ENCODE measurements around the gene HOOK1. TPM values are rescaled to one million over a fixed set of nuclear protein-coding genes. Genes with fewer than 3 reads are reported as not detected.
A peak's percentile ranks its signal among the peaks of the same experiment; 100 is the strongest.

HOOK1 gene
- polyA plus RNA-seq, 1 donor: 35.6 TPM

DNA sequence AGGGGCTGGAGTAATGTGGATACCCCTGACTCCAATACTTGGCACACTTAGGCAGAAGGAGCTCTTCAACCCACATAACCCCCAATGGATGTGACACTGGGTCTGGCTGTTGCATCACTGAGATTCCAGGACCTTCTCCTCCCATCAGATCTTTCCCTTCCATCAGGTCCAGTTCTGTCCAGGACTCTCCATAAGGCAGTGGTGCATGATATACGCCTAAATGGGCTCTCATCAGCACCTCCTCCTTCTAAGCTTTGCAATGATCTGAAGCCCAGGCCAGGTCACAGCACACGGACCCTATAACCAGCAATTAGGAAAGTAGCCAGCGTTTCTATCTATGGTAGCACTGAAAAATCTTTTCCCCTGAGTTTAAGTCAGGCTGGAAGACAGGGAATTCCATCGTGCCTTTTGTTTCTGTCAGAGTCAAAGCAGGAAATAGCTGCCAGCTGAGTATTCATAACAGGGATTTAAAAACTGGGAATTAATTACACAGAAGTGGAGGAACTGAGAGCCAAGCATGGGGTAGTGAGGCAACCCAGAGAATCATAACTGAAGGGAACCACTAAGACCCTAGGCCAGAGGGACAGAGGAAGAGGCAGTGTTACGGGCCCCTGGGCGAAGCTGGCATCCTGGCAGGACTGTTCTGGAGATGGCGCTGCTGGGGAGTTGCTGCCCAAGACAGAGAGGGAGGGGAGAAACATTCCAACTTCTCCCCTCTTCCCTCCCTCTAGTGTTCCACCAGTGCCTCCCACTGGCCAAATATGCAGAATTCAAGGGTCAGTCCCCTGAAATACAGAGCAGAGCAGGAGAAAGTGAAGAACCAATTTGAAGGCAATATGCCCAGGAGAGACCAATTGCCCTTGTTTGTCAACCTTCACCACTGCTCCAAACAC is 37.5 kb upstream of the HOOK1 start:
- no CpG with 5 or more reads among the region's 7 CpGs for whole genome bisulfite sequencing (ENCODE audit: insufficient coverage, low lambda C conversion rate)
- DNase-seq: no peak
- Histone ChIP-seq H3K27me3 (ENCODE audit: control insufficient read depth, insufficient read depth, low read length) (no peaks in the 10 kb centered on the region), H3K9me3 (ENCODE audit: control insufficient read depth, low read depth, low read length) (no peaks in the 10 kb centered on the region), H3K4me1 (ENCODE audit: control insufficient read depth, insufficient read depth, low read length) (no peaks in the 10 kb centered on the region), H3K27ac (ENCODE audit: low read length) (no peak overlapping the region), H3K36me3 (ENCODE audit: control insufficient read depth, insufficient read depth, low read length) (no peaks in the 10 kb centered on the region), H3K4me3 (ENCODE audit: low read length) (no peak overlapping the region)

DNA sequence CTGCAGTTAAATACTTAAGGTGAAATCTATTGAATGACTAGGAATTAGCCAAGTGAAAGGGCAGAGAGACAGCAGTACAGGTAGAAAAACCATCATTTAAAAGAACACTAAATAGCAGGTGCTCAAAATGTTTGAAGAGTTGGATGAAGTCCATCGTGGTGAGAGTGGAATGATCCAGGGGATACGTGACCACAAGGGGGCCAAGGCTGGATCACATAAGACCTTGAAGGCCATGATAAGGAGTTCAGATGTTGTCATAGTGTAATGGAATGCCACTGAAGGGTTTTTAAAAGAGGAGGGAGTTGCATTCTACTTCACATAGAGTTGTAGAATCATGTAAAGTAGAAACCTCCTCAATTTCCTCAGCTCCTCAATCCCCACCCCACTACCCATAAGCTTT is 34.8 kb upstream of the HOOK1 start:
- Histone ChIP-seq H3K36me3 (ENCODE audit: control insufficient read depth, insufficient read depth, low read length) (no peaks in the 10 kb centered on the region), H3K9me3 (ENCODE audit: control insufficient read depth, low read depth, low read length) (no peaks in the 10 kb centered on the region), H3K27me3 (ENCODE audit: control insufficient read depth, insufficient read depth, low read length) (no peaks in the 10 kb centered on the region), H3K27ac (ENCODE audit: low read length) (no peak overlapping the region), H3K4me3 (ENCODE audit: low read length) (no peak overlapping the region), H3K4me1 (ENCODE audit: control insufficient read depth, insufficient read depth, low read length) (no peaks in the 10 kb centered on the region)
- no CpG with 5 or more reads among the region's 2 CpGs for WGBS (ENCODE audit: insufficient coverage, low lambda C conversion rate)
- no peak for DNase-seq

DNA sequence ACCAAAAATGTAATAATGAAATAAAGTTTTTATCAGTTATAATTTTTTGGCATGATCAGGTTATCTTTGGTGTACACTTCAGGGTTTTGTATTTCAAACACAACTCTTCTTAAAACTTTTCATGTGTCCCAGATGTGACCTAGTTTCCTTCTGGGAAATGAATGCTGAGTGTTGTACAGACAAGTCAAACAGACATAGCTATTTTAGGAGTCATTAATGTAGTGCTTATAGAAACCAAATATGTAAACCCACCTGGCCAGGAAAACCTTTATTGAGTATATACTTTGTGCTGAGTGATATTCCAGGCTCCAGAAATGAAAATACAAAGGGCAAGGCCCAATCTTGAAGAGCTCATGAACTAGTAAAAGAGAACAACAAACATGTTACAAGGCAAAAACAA is 25.9 kb upstream of the HOOK1 start:
- no peak overlapping the region for H3K27ac ChIP-seq (ENCODE audit: low read length)
- DNase-seq: no peak
- no peak overlapping the region for H3K4me3 ChIP-seq (ENCODE audit: low read length)
- H3K36me3 ChIP-seq (ENCODE audit: control insufficient read depth, insufficient read depth, low read length): peaks cover 3% of the 10 kb centered on the region
- peaks cover 9% of the 10 kb centered on the region for H3K9me3 ChIP-seq (ENCODE audit: control insufficient read depth, low read depth, low read length)
- no peaks in the 10 kb centered on the region for H3K4me1 ChIP-seq (ENCODE audit: control insufficient read depth, insufficient read depth, low read length)
- no peaks in the 10 kb centered on the region for H3K27me3 ChIP-seq (ENCODE audit: control insufficient read depth, insufficient read depth, low read length)

DNA sequence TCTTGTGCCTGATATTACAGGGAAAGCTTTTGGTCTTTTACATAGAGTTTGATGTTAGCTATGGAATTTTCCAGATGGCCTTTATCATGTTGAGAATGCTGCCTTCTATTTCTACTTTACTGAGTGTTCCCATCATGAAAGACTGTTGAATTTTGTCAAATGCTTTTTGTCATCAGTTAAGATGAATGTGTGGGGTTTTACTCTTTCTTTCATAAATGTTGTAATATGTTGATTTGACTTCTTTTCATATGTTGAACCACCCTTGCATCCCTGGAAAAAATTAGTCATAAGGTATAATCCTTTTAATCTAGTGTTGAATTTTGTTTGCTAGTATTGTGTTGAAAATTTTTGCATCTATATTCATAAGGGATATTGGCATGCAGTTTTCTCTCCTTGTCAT is 16.1 kb upstream of the HOOK1 start:
- no peak overlapping the region for H3K4me3 ChIP-seq (ENCODE audit: low read length)
- no peaks in the 10 kb centered on the region for H3K36me3 ChIP-seq (ENCODE audit: control insufficient read depth, insufficient read depth, low read length)
- H3K9me3 ChIP-seq (ENCODE audit: control insufficient read depth, low read depth, low read length): no peaks in the 10 kb centered on the region
- DNase-seq: no peak
- H3K27me3 ChIP-seq (ENCODE audit: control insufficient read depth, insufficient read depth, low read length): no peaks in the 10 kb centered on the region
- H3K27ac ChIP-seq (ENCODE audit: low read length): no peak overlapping the region
- H3K4me1 ChIP-seq (ENCODE audit: control insufficient read depth, insufficient read depth, low read length): no peaks in the 10 kb centered on the region

DNA sequence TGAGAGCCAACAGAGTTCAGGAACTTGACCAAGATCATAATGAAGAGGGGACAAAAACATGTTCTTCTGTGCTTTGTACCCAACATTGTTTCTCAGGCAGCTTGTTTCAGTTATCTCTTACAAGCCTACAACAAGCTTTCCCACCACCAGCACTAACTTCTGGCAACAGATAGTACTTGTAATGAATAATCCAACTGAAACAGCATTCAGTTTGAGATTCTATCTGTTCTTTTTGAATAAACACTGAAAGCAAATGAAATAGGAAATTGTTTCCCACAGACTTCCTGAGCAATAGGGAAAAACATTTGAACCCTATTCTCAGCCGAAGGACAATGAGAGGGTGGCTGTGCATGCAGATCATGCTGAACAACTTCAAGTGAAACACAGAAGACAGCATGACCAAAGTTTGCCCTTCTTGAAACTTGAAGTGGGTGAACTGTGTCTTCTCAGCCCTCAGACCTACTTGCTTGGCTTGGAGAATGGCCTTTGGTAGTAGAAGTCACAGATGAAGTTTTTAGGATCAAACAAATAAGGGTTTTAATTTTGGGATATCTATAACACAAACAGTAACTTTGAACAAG is 11.2 kb upstream of the HOOK1 start:
- H3K27me3 ChIP-seq (ENCODE audit: control insufficient read depth, insufficient read depth, low read length): no peaks in the 10 kb centered on the region
- H3K27ac ChIP-seq (ENCODE audit: low read length): no peak overlapping the region
- H3K9me3 ChIP-seq (ENCODE audit: control insufficient read depth, low read depth, low read length): no peaks in the 10 kb centered on the region
- WGBS (ENCODE audit: insufficient coverage, low lambda C conversion rate): no CpG with 5 or more reads among the region's 1 CpG
- H3K4me1 ChIP-seq (ENCODE audit: control insufficient read depth, insufficient read depth, low read length): no peaks in the 10 kb centered on the region
- no peaks in the 10 kb centered on the region for H3K36me3 ChIP-seq (ENCODE audit: control insufficient read depth, insufficient read depth, low read length)
- H3K4me3 ChIP-seq (ENCODE audit: low read length): no peak overlapping the region
- DNase-seq: no peak

DNA sequence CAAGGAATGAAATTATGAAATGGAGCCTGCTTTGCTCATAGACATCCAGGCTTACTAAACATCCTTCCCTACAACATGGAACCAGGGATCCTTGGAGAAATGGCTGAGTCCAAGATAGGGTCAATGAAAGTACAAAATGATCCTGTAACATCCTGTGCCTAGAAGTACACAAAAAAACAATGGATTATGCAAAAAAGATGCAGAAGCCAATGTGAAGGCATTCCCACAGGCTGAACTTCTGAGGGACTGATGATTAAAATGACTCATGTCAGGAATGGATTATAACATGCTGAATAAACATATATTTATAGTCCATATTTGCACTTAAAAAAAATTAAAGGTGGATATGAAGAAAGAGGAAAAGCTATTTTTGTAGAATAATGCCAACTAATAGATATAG is 10.4 kb upstream of the HOOK1 start:
- H3K4me1 ChIP-seq (ENCODE audit: control insufficient read depth, insufficient read depth, low read length): no peaks in the 10 kb centered on the region
- no peaks in the 10 kb centered on the region for H3K36me3 ChIP-seq (ENCODE audit: control insufficient read depth, insufficient read depth, low read length)
- no peaks in the 10 kb centered on the region for H3K9me3 ChIP-seq (ENCODE audit: control insufficient read depth, low read depth, low read length)
- no peak overlapping the region for H3K27ac ChIP-seq (ENCODE audit: low read length)
- no peak overlapping the region for H3K4me3 ChIP-seq (ENCODE audit: low read length)
- no peaks in the 10 kb centered on the region for H3K27me3 ChIP-seq (ENCODE audit: control insufficient read depth, insufficient read depth, low read length)
- DNase-seq: no peak

DNA sequence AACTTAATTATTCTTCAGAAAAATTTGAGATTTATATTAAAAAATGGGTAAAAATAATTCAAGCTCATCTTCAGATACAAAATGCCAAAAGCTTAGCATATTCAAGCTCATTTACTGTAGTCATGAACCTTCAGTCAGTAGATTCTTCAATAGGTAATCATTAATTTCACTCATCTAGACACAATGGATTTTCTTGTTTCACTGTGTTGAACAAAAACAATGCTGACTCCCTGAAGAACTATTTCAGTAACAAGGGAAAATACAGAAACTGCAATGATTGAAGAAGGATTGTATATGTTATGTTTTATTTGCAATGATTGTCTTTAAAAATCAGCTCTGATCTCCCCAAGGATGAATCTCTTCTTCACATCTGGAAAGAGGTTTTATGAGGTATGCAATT is 9.2 kb upstream of the HOOK1 start:
- Histone ChIP-seq H3K27ac (ENCODE audit: low read length) (no peak overlapping the region), H3K27me3 (ENCODE audit: control insufficient read depth, insufficient read depth, low read length) (no peaks in the 10 kb centered on the region), H3K9me3 (ENCODE audit: control insufficient read depth, low read depth, low read length) (no peaks in the 10 kb centered on the region), H3K36me3 (ENCODE audit: control insufficient read depth, insufficient read depth, low read length) (no peaks in the 10 kb centered on the region), H3K4me1 (ENCODE audit: control insufficient read depth, insufficient read depth, low read length) (no peaks in the 10 kb centered on the region), H3K4me3 (ENCODE audit: low read length) (no peak overlapping the region)
- no peak for DNase-seq

DNA sequence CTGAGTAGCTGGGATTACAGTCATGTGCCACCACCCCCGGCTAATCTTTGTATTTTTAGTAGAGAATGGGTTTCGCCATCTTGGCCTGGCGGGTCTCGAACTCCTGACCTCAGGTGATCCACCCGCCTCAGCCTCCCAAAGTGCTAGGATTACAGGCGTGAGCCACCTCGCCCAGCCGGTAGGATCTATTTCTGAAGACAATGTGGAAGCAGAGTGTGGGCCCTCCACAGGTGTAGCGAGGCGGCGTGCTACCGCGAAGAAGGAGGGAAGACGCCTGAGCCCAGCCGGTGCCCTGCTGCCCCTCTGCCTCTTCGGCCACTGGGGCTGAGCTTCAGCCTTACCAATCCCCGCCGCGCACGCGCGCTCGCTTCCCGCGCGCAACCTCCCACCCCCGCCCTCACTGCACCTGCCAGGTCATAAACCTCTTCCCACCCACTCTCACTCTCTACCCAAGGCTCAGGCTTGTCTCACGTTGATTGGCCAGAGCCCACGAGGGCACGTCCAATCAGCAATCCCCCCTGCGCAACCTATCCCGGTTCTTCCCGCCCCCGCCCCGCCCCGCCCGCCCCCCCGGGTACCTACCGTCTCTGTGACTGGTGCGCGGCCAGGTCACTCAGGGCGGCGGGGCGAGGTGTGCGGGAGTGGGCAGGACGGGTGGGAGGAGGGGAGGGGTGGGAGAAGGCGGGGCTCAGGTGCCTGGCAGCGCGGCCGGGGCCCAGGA is 409 bp upstream of the HOOK1 start:
- Histone ChIP-seq H3K9me3 (ENCODE audit: control insufficient read depth, low read depth, low read length) (peaks cover 3% of the 10 kb centered on the region), H3K27ac (ENCODE audit: low read length) (no peak overlapping the region), H3K4me1 (ENCODE audit: control insufficient read depth, insufficient read depth, low read length) (peaks cover 3% of the 10 kb centered on the region), H3K36me3 (ENCODE audit: control insufficient read depth, insufficient read depth, low read length) (no peaks in the 10 kb centered on the region), H3K4me3 (ENCODE audit: low read length) (peak overlapping the region; percentile 63), H3K27me3 (ENCODE audit: control insufficient read depth, insufficient read depth, low read length) (peaks cover 8% of the 10 kb centered on the region)
- DNase-seq: peak; percentile 98
- 80% methylated on average over 1 of the region's 50 CpGs for WGBS (ENCODE audit: insufficient coverage, low lambda C conversion rate)

DNA sequence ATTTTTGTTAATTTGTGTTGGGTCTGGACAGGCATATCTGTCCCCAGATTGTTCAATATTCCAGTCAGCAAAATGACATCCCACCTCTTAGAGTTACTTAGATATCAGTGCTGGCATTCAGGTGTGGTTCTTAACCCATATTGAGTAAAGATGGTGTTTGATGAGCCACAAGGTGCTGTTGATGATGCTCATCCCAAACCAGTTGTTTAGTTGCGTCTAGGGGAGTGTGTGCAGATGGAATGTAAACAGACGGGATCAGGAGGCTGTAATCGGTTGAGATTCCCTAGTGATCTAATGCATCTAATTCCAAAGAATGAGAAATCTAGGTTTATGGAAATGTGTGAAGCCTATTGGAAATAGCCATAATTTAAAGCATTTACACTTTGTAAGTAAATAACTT is 1.1 kb downstream of the HOOK1 start:
- no CpG with 5 or more reads among the region's 3 CpGs for WGBS (ENCODE audit: insufficient coverage, low lambda C conversion rate)
- H3K27me3 ChIP-seq (ENCODE audit: control insufficient read depth, insufficient read depth, low read length): peaks cover 8% of the 10 kb centered on the region
- DNase-seq: peak in 1 of 2 donors; percentile 24
- H3K36me3 ChIP-seq (ENCODE audit: control insufficient read depth, insufficient read depth, low read length): no peaks in the 10 kb centered on the region
- no peak overlapping the region for H3K27ac ChIP-seq (ENCODE audit: low read length)
- H3K4me3 ChIP-seq (ENCODE audit: low read length): peak overlapping the region; percentile 63
- peaks cover 4% of the 10 kb centered on the region for H3K4me1 ChIP-seq (ENCODE audit: control insufficient read depth, insufficient read depth, low read length)
- H3K9me3 ChIP-seq (ENCODE audit: control insufficient read depth, low read depth, low read length): peaks cover 3% of the 10 kb centered on the region

DNA sequence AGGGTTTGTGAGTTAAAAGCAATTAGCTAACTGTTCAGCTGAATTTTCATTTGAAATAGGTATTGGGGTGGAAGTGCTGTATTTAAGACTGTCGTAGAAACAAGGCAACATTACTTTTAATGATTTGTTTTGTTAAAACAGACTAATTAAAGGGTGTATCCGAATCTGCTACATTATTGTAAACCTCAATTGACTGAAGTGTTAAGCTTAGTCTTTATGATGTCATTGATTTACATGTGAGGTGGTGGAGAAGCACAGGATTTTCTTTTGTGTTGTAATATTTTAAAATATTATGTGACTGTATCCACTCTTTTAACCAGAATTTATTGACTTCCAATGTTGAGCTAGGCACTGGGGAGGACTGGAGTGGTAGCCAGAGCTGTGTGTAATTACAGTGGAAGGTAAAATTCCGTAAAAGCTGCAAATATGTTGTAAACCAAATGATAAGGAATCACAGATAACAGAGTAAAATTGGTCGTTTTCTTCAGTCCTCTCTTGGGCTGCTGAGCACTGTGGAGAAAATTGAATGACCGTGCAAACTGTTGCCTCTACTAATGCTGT is 1.6 kb downstream of the HOOK1 start:
- WGBS (ENCODE audit: insufficient coverage, low lambda C conversion rate): no CpG with 5 or more reads among the region's 5 CpGs
- peaks cover 3% of the 10 kb centered on the region for H3K9me3 ChIP-seq (ENCODE audit: control insufficient read depth, low read depth, low read length)
- no peak overlapping the region for H3K4me3 ChIP-seq (ENCODE audit: low read length)
- peaks cover 8% of the 10 kb centered on the region for H3K27me3 ChIP-seq (ENCODE audit: control insufficient read depth, insufficient read depth, low read length)
- H3K4me1 ChIP-seq (ENCODE audit: control insufficient read depth, insufficient read depth, low read length): peaks cover 4% of the 10 kb centered on the region
- no peaks in the 10 kb centered on the region for H3K36me3 ChIP-seq (ENCODE audit: control insufficient read depth, insufficient read depth, low read length)
- H3K27ac ChIP-seq (ENCODE audit: low read length): no peak overlapping the region
- DNase-seq: no peak
